BE2C (cell line): Measurements from ENCODE around the gene TINCR.

Source experiments
- DNase-seq: peaks from one replicate; pipeline ENCODE4 v3.0.0-alpha.2; 2020
- H3K27me3 ChIP-seq: fragments of 250-450 bp; sonication (Bioruptor Pico); 2 replicates; pipeline ENCODE4 v1.5.1; 2020; ENCODE audit warnings: mild to moderate bottlenecking
- H3K36me3 ChIP-seq: fragments of 250-450 bp; sonication (Bioruptor Pico); 2 replicates; pipeline ENCODE4 v1.5.1; 2020; ENCODE audit warnings: mild to moderate bottlenecking
- H3K4me1 ChIP-seq: fragments of 250-450 bp; sonication (Bioruptor Pico); 2 replicates; pipeline ENCODE4 v1.5.1; 2020
- H3K4me3 ChIP-seq: 2 replicates; pipeline ENCODE4 v1.5.1; 2011; ENCODE audit warnings: low read depth, low read length
- H3K9me3 ChIP-seq: fragments of 250-450 bp; sonication (Bioruptor Pico); 2 replicates; pipeline ENCODE4 v1.5.1; 2020
- CTCF ChIP-seq: IDR thresholded peaks from 2 replicates; pipeline ENCODE4 v1.5.1; 2012; ENCODE audit warnings: mild to moderate bottlenecking, low read depth, low read length

The TINCR gene

GRCh38 chr19:5578097-5578846 lies 10.5 kb upstream of the TINCR start:
- peak; percentile 84 for DNase-seq
- peak; percentile 95 for TF ChIP-seq CTCF
- H3K4me1 ChIP-seq: no peaks in the 10 kb centered on the region
- H3K4me3 ChIP-seq: peak overlapping the region; percentile 33
- no peaks in the 10 kb centered on the region for H3K27me3 ChIP-seq
- H3K9me3 ChIP-seq: no peaks in the 10 kb centered on the region
- no peaks in the 10 kb centered on the region for H3K36me3 ChIP-seq

- H3K36me3 ChIP-seq: no peaks in the 10 kb centered on the region
- H3K9me3 ChIP-seq: no peaks in the 10 kb centered on the region; the same call in 1 of the 2 replicates
- no peaks in the 10 kb centered on the region for H3K4me1 ChIP-seq
- H3K4me3 ChIP-seq: no peak overlapping the region
- no peak for DNase-seq
- no peak for TF ChIP-seq CTCF
- no peaks in the 10 kb centered on the region for H3K27me3 ChIP-seq
These were observed 7.8 kb upstream of the TINCR start for GRCh38 chr19:5575590-5575989.

GRCh38 chr19:5572556-5573286 lies 5.0 kb upstream of the TINCR start:
- Histone ChIP-seq H3K4me1 (no peaks in the 10 kb centered on the region), H3K36me3 (no peaks in the 10 kb centered on the region), H3K27me3 (peaks cover 8% of the 10 kb centered on the region), H3K4me3 (no peak overlapping the region), H3K9me3 (no peaks in the 10 kb centered on the region; the same call in 1 of the 2 replicates)
- no peak for TF ChIP-seq CTCF
- DNase-seq: no peak

- H3K9me3 ChIP-seq: no peaks in the 10 kb centered on the region; the same call in 1 of the 2 replicates
- no peaks in the 10 kb centered on the region for H3K36me3 ChIP-seq
- H3K4me3 ChIP-seq: no peak overlapping the region
- no peak for DNase-seq
- TF ChIP-seq CTCF: no peak
- H3K4me1 ChIP-seq: no peaks in the 10 kb centered on the region
- H3K27me3 ChIP-seq: peaks cover 16% of the 10 kb centered on the region
These were observed 4.0 kb upstream of the TINCR start for GRCh38 chr19:5571777-5572176.

- H3K9me3 ChIP-seq: no peaks in the 10 kb centered on the region; the same call in 1 of the 2 replicates
- no peaks in the 10 kb centered on the region for H3K4me1 ChIP-seq
- no peaks in the 10 kb centered on the region for H3K36me3 ChIP-seq
- peaks cover 25% of the 10 kb centered on the region for H3K27me3 ChIP-seq
- TF ChIP-seq CTCF: no peak
- no peak for DNase-seq
- no peak overlapping the region for H3K4me3 ChIP-seq
These were observed 236 bp upstream of the TINCR start for GRCh38 chr19:5567970-5568407.

- DNase-seq: no peak
- Histone ChIP-seq H3K27me3 (peaks cover 25% of the 10 kb centered on the region), H3K36me3 (no peaks in the 10 kb centered on the region), H3K4me1 (no peaks in the 10 kb centered on the region), H3K9me3 (no peaks in the 10 kb centered on the region), H3K4me3 (no peak overlapping the region)
- no peak for TF ChIP-seq CTCF
These were observed 2.8 kb downstream of the TINCR start for GRCh38 chr19:5564930-5565329.
